MM.1S (cell line): Measurements from ENCODE around the gene CISD1.

Experiments used
- CTCF ChIP-seq: fragments of 300-600 bp; sonication (generic); IDR thresholded peaks from 2 replicates; pipeline ENCODE4 v1.5.1; 2016; ENCODE audit warnings: antibody characterized with exemption, low read length, mixed read lengths
- EZH2 ChIP-seq: fragments of 300-600 bp; sonication (generic); optimal IDR thresholded peaks from 2 replicates; pipeline ENCODE3; 2017; ENCODE audit warnings: low read depth, mild to moderate bottlenecking, antibody characterized with exemption, low read length, mixed read lengths
- EZH2phosphoT487 ChIP-seq: fragments of 300-600 bp; sonication (generic); IDR thresholded peaks from 2 replicates; pipeline ENCODE4 v1.6.1; 2018; ENCODE audit warnings: antibody characterized with exemption, low read length

DNA sequence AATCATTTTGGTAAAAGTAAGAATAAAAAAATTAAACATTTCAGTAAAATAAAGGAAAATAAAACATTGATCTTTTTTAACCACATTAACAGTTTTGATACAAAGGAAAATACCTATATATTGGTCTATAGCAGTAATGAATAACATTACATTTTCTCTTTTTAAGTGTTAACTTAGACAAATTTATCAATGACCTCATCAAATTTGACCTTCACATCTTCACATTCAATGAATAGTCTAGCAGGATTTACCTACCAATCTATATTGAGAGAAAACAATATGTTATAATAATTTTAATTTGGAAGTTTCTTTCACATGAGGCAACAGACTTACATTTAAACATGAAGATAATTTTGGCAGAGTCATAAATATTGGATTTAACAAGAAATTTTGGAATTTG lies 47.9 kb downstream of the CISD1 start:
- TF ChIP-seq CTCF (no peak), EZH2 (no peak), EZH2phosphoT487 (no peak)
